Endothelial cell of umbilical vein (primary cell): ENCODE data around the gene PIK3CB. TPM values are rescaled to one million over a fixed set of nuclear protein-coding genes. Genes with fewer than 3 reads are reported as not detected.

Source experiments
- BruUV-seq: library from RNA; stranded (reverse); fragments of 400-500 nt; replicated peaks from 2 replicates; lab custom pipeline; 2021; lab: Mats Ljungman, UMichigan
- CTCF ChIA-PET: fragments of 300-600, 350-600 bp; sonication (Branson Sonifier 250); formaldehyde crosslinking; loops from one replicate; lab custom pipeline; 2021; ENCODE audit warnings: antibody characterized with exemption, inconsistent platforms; lab: Charles Lee
- POLR2A ChIA-PET: fragments of 300-600, 350-600 bp; sonication (Branson Sonifier 250); formaldehyde crosslinking; loops from one replicate; lab custom pipeline; 2021; ENCODE audit warnings: antibody characterized with exemption, inconsistent platforms; lab: Charles Lee
- DNase-seq: peaks from one replicate; pipeline ENCODE4 v3.0.0-alpha.2; 2011; ENCODE audit warnings: low read depth, low spot score
- FAIRE-seq: peaks from 2 replicates; lab custom pipeline; 2011; peaks lifted over from hg19 to GRCh38; lab: Jason Lieb, UNC
- H2AFZ ChIP-seq: 2 replicates; pipeline ENCODE4 v1.6.0; 2012; ENCODE audit warnings: low read depth, low read length, control low read depth, inconsistent platforms
- H3K27ac ChIP-seq: 2 replicates; pipeline ENCODE4 v1.5.1; 2011; ENCODE audit warnings: low read depth, mild to moderate bottlenecking, control low read depth, low read length, moderate library complexity; ENCODE audit not compliant: insufficient read depth
- H3K27me3 ChIP-seq, 2 experiments: 2 replicates each; pipeline versions ENCODE4 v1.6.0 to v1.6.1; 2011; ENCODE audit warnings: low read length in 2 of 2, mixed read lengths in 1 of 2; ENCODE audit not compliant: control insufficient read depth in 2 of 2, insufficient read depth in 2 of 2
- H3K36me3 ChIP-seq, 2 experiments: 2 replicates in 1 of 2; 3 replicates in 1 of 2; pipeline ENCODE4 v1.5.1; 2011; ENCODE audit warnings: low read length in 2 of 2, mild to moderate bottlenecking in 1 of 2, moderate library complexity in 1 of 2; ENCODE audit not compliant: control insufficient read depth in 2 of 2, insufficient read depth in 2 of 2; ENCODE audit errors: extremely low read depth in 1 of 2
- H3K4me1 ChIP-seq: 3 replicates; pipeline ENCODE4 v1.5.1; 2011; ENCODE audit warnings: mild to moderate bottlenecking, low read length; ENCODE audit not compliant: control insufficient read depth, insufficient read depth; ENCODE audit errors: extremely low read depth
- H3K4me2 ChIP-seq: 2 replicates; pipeline ENCODE4 v1.6.1; 2011; ENCODE audit warnings: low read length, control low read depth, mixed read lengths; ENCODE audit not compliant: insufficient read depth
- H3K4me3 ChIP-seq, 3 experiments: fragments of 200-600 bp in 1 of 3; sonication (generic), shearing (Covaris generic) in 1 of 3; replicated peaks in 1 of 3; 2 replicates each; pipeline ENCODE4 v1.5.1; 2011 to 2016; ENCODE audit warnings: control low read depth in 3 of 3, low read length in 3 of 3, mild to moderate bottlenecking in 2 of 3, inconsistent platforms in 1 of 3, low read depth in 1 of 3, moderate library complexity in 1 of 3; ENCODE audit not compliant: insufficient read depth in 1 of 3
- H3K79me2 ChIP-seq: 2 replicates; pipeline ENCODE4 v1.6.0; 2012; ENCODE audit warnings: low read length, inconsistent platforms; ENCODE audit not compliant: control insufficient read depth, insufficient read depth
- H3K9ac ChIP-seq: replicated peaks from 2 replicates; pipeline ENCODE3; 2011; ENCODE audit warnings: low read length, control low read depth; ENCODE audit not compliant: insufficient read depth; ENCODE audit errors: extremely low read depth
- H3K9me1 ChIP-seq: replicated peaks from 3 replicates; pipeline ENCODE4 v1.6.0; 2011; ENCODE audit warnings: mild to moderate bottlenecking, low read length; ENCODE audit not compliant: control insufficient read depth, insufficient read depth; ENCODE audit errors: extremely low read depth
- H3K9me3 ChIP-seq: replicated peaks from 2 replicates; pipeline ENCODE4 v1.5.1; 2012; ENCODE audit warnings: low read length, inconsistent platforms; ENCODE audit not compliant: control insufficient read depth, insufficient read depth
- H4K20me1 ChIP-seq: replicated peaks from 2 replicates; pipeline ENCODE3; 2011; ENCODE audit warnings: mild to moderate bottlenecking, low read length; ENCODE audit not compliant: control insufficient read depth, insufficient read depth; ENCODE audit errors: extremely low read depth
- CTCF ChIP-seq, 2 donors: IDR thresholded peaks; 1 replicate in 1 of 2; 2 replicates in 1 of 2; pipeline ENCODE4 v1.5.1; 2011; ENCODE audit warnings: low read length in 2 of 2, mild to moderate bottlenecking in 2 of 2, moderate library complexity in 2 of 2, control low read depth in 1 of 2, inconsistent platforms in 1 of 2, low read depth in 1 of 2; ENCODE audit not compliant: insufficient read depth in 1 of 2; ENCODE audit errors: extremely low read depth in 1 of 2
- EZH2 ChIP-seq: IDR thresholded peaks from 2 replicates; pipeline ENCODE4 v1.6.1; 2012; ENCODE audit warnings: borderline replicate concordance, low read depth, mild to moderate bottlenecking, moderate library complexity, low read length, inconsistent platforms; ENCODE audit not compliant: severe bottlenecking
- FOS ChIP-seq: IDR thresholded peaks from 2 replicates; pipeline ENCODE4 v1.6.1; 2011; ENCODE audit warnings: mild to moderate bottlenecking, low read length, moderate library complexity, borderline replicate concordance; ENCODE audit not compliant: insufficient read depth
- GATA2 ChIP-seq: IDR thresholded peaks from 2 replicates; pipeline ENCODE4 v1.7.0; 2011; ENCODE audit warnings: low read depth, mild to moderate bottlenecking, moderate library complexity, mixed read lengths, low read length; ENCODE audit not compliant: insufficient read length, insufficient read depth
- JUN ChIP-seq: IDR thresholded peaks from 2 replicates; pipeline ENCODE4 v1.6.1; 2011; ENCODE audit warnings: borderline replicate concordance, low read depth; ENCODE audit not compliant: insufficient read length, insufficient read depth
- MAX ChIP-seq: IDR thresholded peaks from 2 replicates; pipeline ENCODE4 v1.6.1; 2011; ENCODE audit not compliant: insufficient read depth, insufficient read length
- MYC ChIP-seq: IDR thresholded peaks from one replicate; pipeline ENCODE4 v1.6.1; 2011; ENCODE audit warnings: mild to moderate bottlenecking, low read depth, low read length
- POLR2A ChIP-seq: IDR thresholded peaks from 2 replicates; pipeline ENCODE4 v1.6.1; 2012; ENCODE audit warnings: low read depth, mild to moderate bottlenecking, control low read depth, low read length
- POLR2AphosphoS5 ChIP-seq: IDR thresholded peaks from 2 replicates; pipeline ENCODE4 v1.6.1; 2012; ENCODE audit warnings: low read depth, mild to moderate bottlenecking, control low read depth, low read length, moderate library complexity; ENCODE audit not compliant: insufficient read depth
- dilution Hi-C: fragments of 300-500 bp; cut with MboI; formaldehyde crosslinking; loops from one replicate; pipeline ENCODE4 v1.15.0; 2019; ENCODE audit warnings: low sequenced_read_pairs; ENCODE audit not compliant: extremely low pct_ligation_motif_present
- intact Hi-C: fragments of 100-400 bp; cut with micrococcal nuclease; formaldehyde crosslinking; loops from one replicate; pipeline ENCODE4 v1.10.0; 2022
- polyA plus RNA-seq, 4 experiments: library from polyadenylated mRNA; depleted of rRNA in 3 of 4; stranded (reverse) in 3 of 4; unstranded in 1 of 4; fragments of >200 nt; gene quantifications; 2 replicates each; pipeline versions ENCODE4 v1.2.1 to v1.2.3, GENCODE V29; 2011 to 2012; ENCODE audit warnings: missing spikeins in 1 of 4
- total RNA-seq: library from RNA; stranded (reverse); gene quantifications from 2 replicates; pipeline ENCODE4 v1.2.3, GENCODE V29; 2021

Gene PIK3CB
- total and polyA plus RNA-seq, 2 donors (not counting 3 experiments of a cell fraction or from before 2014, with no cell fraction given): 9.0 to 29.8 TPM

- Histone ChIP-seq H3K9ac (no peak overlapping the region), H3K36me3 (no peaks in the 10 kb centered on the region), H3K4me1 (peaks cover 17% of the 10 kb centered on the region), H3K79me2 (peaks cover 18% of the 10 kb centered on the region), H2AFZ (no peak overlapping the region), H3K4me3 (no peak overlapping the region), H4K20me1 (no peaks in the 10 kb centered on the region), H3K27me3 (no peaks in the 10 kb centered on the region), H3K9me1 (no peaks in the 10 kb centered on the region), H3K4me2 (no peak overlapping the region), H3K27ac (no peak overlapping the region), H3K9me3 (no peaks in the 10 kb centered on the region)
- no peak for FAIRE-seq
- POLR2A ChIA-PET: no interaction called here
- intact Hi-C loops (no loop called here), dilution Hi-C loops (no loop called here)
- BruUV-seq: no TSS peak
- no peak for TF ChIP-seq MAX
- TF ChIP-seq POLR2A: no peak
- TF ChIP-seq POLR2AphosphoS5: no peak
- TF ChIP-seq EZH2: no peak
- TF ChIP-seq MYC: no peak
- TF ChIP-seq JUN: no peak
- TF ChIP-seq GATA2: no peak
- TF ChIP-seq FOS: no peak
- TF ChIP-seq CTCF (IDR thresholded peaks at IDR 0.05; ENCODE audit: extremely low read depth in 1 of 2, insufficient read depth in 1 of 2, low read depth in 1 of 2, low read length in 2 of 2): no peak
- DNase-seq: no peak
- CTCF ChIA-PET: interaction anchor here (1.2 to 4.1 kb wide), 2 partner anchors 48 to 139 kb away, joined by 4 to 54 read pairs; no protein-coding TSS in a partner anchor
Observed at GRCh38 chr3:138776961-138777360, 57.8 kb downstream of the PIK3CB start.
